Prostate gland (tissue), 2 donors: ENCODE measurements around the gene GPSM3. TPM values are rescaled to one million over a fixed set of nuclear protein-coding genes. Genes with fewer than 3 reads are reported as not detected.
A peak's percentile ranks its signal among the peaks of the same experiment; 100 is the strongest.
"Not testable (repeated sequence)": the region's sequence is repeated elsewhere in the genome, so short reads cannot be mapped to it uniquely, and the experiment has no call there.

Experiments
- DNase-seq: peaks from one replicate; pipeline ENCODE4 v3.0.0-alpha.2; 2019; ENCODE audit warnings: low spot score
- H3K27ac ChIP-seq, 2 donors: fragments of 200-600 bp; sonication (generic); 2 replicates each; pipeline ENCODE4 v1.5.1; 2017 to 2019
- H3K27me3 ChIP-seq: fragments of 200-600 bp; sonication (generic); replicated peaks from 2 replicates; pipeline ENCODE4 v1.5.1; 2019; ENCODE audit not compliant: insufficient read depth
- H3K36me3 ChIP-seq, 2 donors: fragments of 200-600 bp; sonication (generic); 1 replicate in 1 of 2; 2 replicates in 1 of 2; pipeline versions ENCODE4 v1.5.1 to v1.8.1; 2017 to 2019
- H3K4me1 ChIP-seq: fragments of 200-600 bp; sonication (generic); replicated peaks from 2 replicates; pipeline ENCODE4 v1.5.1; 2019
- H3K4me3 ChIP-seq, 2 donors: fragments of 200-600 bp; sonication (generic); 2 replicates each; pipeline ENCODE4 v1.5.1; 2017 to 2019
- H3K9me3 ChIP-seq: fragments of 200-600 bp; sonication (generic); 2 replicates; pipeline ENCODE4 v1.5.1; 2017
- POLR2A ChIP-seq: fragments of 450-650 bp; IDR thresholded peaks from one replicate; pipeline ENCODE4 v1.6.1; 2016; ENCODE audit warnings: antibody characterized with exemption, mild to moderate bottlenecking
- POLR2AphosphoS5 ChIP-seq: sonication (generic); formaldehyde crosslinking; IDR thresholded peaks from one replicate; pipeline ENCODE4 v1.6.1; 2017; ENCODE audit warnings: antibody characterized with exemption
- WGBS: methylation state at CpG from one replicate; pipeline ENCODE4 v1.1.5; 2018; 5-methylcytosine and 5-hydroxymethylcytosine counted together
- intact Hi-C: fragments of 100-400 bp; cut with DNase I; formaldehyde crosslinking; loops from one replicate; pipeline ENCODE4 v1.14.2; 2022
- total RNA-seq, 2 donors: library from RNA; depleted of rRNA; stranded (reverse); fragments of >200 nt; gene quantifications; one replicate each; pipeline ENCODE4 v1.1.0, GENCODE V29; 2016
- TF ChIP-seq, protein P1 (sequence below), 4 experiments: fragments of 200-600 bp in 2 of 4; fragments of 450-650 bp in 2 of 4; sonication (generic) in 2 of 4; IDR thresholded peaks; 1 replicate in 3 of 4; 2 replicates in 1 of 4; pipeline ENCODE4 v1.5.1; 2016 to 2019; ENCODE audit warnings: antibody characterized with exemption in 4 of 4, mild to moderate bottlenecking in 2 of 4, moderate library complexity in 2 of 4

Gene GPSM3
- total RNA-seq, 2 donors from 2014 or later, result 5.1 to 5.9 TPM

DNA sequence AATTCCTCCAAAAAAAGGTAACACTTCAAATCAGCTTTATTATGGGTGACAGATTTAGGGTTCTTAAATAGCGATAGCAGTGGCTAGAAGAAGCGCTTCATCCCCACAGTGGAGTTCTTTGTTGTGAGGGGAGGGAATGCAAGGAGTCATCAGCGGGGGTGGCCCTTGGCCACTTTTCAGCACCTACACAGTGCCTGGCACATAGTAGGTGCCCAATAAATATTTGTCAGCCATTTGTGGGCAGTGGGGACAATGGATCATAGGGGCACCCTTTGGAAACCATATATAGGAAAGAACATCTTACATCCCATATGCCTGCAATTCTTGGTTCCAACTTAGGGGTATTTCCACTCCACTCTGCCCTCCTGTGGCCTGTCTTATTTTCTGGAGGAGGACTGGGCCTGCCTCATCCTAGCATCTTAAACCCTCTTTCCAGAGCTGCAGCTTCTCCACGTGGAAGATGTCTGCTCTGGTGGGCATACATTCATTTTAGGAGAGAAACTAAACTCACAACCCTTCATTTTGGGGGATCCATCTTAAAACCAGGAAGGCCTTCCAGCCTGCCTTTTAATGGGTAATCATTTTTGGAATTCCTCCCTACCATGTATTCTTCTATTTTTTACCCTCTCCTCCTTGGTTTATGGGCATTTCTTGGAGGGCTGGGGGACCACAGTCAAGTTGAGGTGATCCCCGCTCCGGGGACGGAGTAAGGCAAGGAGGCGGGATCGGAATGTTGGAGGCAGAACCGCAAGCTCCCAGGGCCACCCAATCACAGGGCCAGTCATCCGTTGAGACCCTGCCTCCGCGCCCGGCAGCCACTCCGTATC is 2.6 kb upstream of the GPSM3 start:
- Histone ChIP-seq H3K4me1 (no peaks in the 10 kb centered on the region), H3K36me3 (no peaks in the 10 kb centered on the region), H3K4me3 (peak overlapping the region; percentile 18 to 29), H3K9me3 (no peaks in the 10 kb centered on the region), H3K27ac (peak overlapping the region; percentile 99), H3K27me3 (no peaks in the 10 kb centered on the region)
- intact Hi-C loops, result loop anchor here (2.0 to 5.0 kb wide), 2 partner anchors 76 to 777 kb away; no protein-coding TSS in a partner anchor
- no peak for DNase-seq
- TF ChIP-seq, protein P1, sequence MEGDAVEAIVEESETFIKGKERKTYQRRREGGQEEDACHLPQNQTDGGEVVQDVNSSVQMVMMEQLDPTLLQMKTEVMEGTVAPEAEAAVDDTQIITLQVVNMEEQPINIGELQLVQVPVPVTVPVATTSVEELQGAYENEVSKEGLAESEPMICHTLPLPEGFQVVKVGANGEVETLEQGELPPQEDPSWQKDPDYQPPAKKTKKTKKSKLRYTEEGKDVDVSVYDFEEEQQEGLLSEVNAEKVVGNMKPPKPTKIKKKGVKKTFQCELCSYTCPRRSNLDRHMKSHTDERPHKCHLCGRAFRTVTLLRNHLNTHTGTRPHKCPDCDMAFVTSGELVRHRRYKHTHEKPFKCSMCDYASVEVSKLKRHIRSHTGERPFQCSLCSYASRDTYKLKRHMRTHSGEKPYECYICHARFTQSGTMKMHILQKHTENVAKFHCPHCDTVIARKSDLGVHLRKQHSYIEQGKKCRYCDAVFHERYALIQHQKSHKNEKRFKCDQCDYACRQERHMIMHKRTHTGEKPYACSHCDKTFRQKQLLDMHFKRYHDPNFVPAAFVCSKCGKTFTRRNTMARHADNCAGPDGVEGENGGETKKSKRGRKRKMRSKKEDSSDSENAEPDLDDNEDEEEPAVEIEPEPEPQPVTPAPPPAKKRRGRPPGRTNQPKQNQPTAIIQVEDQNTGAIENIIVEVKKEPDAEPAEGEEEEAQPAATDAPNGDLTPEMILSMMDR (IDR thresholded peaks at IDR 0.05), result peak in 3 of 4 experiments; percentile 8 to 74 (median 54)
- TF ChIP-seq POLR2AphosphoS5 (no peak), POLR2A (peak; percentile 86)
- WGBS, result 15% methylated on average over 15 of the region's 15 CpGs

DNA sequence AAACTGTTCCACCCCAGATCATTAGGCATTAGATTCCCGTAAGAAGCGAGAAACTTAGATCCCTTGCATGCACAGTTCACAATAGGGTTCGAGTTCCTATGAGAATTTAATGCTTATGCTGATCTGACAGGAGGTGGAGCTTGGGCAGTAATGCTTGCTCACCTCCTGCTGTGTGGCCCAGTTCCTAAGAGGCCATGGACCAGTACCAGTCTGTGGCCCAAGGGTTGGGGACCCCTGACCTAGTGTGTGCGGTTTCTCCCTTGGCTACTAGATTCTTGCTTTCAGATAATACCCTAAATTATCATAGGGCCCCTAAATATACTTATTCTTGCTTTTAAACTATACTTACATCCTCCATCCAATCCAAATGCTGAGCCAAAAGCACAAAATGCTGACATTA is 1.9 kb upstream of the GPSM3 start:
- no peak for DNase-seq
- H3K27ac ChIP-seq, result peak overlapping the region; percentile 99
- intact Hi-C loops, result loop anchor here (2.0 kb wide), 1 partner anchor 76 kb away; no protein-coding TSS in a partner anchor
- TF ChIP-seq POLR2A, result no peak
- TF ChIP-seq, protein P1 (IDR thresholded peaks at IDR 0.05), result no peak
- no peak for TF ChIP-seq POLR2AphosphoS5
- H3K36me3 ChIP-seq, result no peaks in the 10 kb centered on the region
- 88% methylated on average over 4 of the region's 4 CpGs for WGBS
- no peaks in the 10 kb centered on the region for H3K9me3 ChIP-seq
- no peaks in the 10 kb centered on the region for H3K27me3 ChIP-seq
- no peaks in the 10 kb centered on the region for H3K4me1 ChIP-seq
- H3K4me3 ChIP-seq, result no peak overlapping the region

DNA sequence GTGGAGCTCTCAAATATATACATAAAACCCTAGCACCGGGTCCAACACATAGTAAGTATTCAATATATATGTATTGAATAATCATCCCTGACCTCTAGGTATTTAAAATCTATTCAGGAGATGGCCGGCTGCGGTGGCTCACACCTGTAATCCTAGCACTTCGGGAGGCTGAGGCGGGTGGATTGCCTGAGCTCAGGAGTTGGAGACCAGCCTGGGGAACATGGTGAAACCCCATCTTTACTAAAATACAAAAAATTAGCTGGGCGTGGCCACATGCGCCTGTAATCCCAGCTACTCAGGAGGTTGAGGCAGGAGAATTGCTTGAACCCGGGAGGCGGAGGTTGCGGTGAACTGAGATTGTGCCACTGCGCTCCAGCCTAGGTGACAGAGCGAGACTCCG is 653 bp upstream of the GPSM3 start:
- DNase-seq, intact Hi-C loops, H3K4me3 ChIP-seq, H3K9me3 ChIP-seq, H3K4me1 ChIP-seq, H3K27me3 ChIP-seq, H3K36me3 ChIP-seq: not testable (repeated sequence)
- WGBS, result 78% methylated on average over 13 of the region's 13 CpGs
- H3K27ac ChIP-seq, result peak overlapping the region; percentile 47 to 98

GRCh38 chr6:32191696-32192607 is 491 bp downstream of the GPSM3 start:
- TF ChIP-seq, protein P1 (IDR thresholded peaks at IDR 0.05), result no peak
- no peak for TF ChIP-seq POLR2AphosphoS5
- no peak for TF ChIP-seq POLR2A
- 74% methylated on average over 15 of the region's 15 CpGs for WGBS
- no peak overlapping the region for H3K4me3 ChIP-seq
- no peaks in the 10 kb centered on the region for H3K27me3 ChIP-seq
- H3K4me1 ChIP-seq, result no peaks in the 10 kb centered on the region
- peak overlapping the region; percentile 47 to 98 for H3K27ac ChIP-seq
- intact Hi-C loops, result no loop called here
- H3K36me3 ChIP-seq, result no peaks in the 10 kb centered on the region
- H3K9me3 ChIP-seq, result no peaks in the 10 kb centered on the region
- DNase-seq, result no peak
